Measurements from ENCODE around the gene CCDC68. TPM values are rescaled to one million over a fixed set of nuclear protein-coding genes. Genes with fewer than 3 reads are reported as not detected.

CCDC68 gene
- polyA plus RNA-seq, 4 donors: 3.2 to 12.0 (median 9.2) TPM

Other genes with a start within 250 kb of the CCDC68 start
- 1 to 10 TPM in 3 of 4 donors, under 1 TPM in 1; 0.56 to 6.2 (median 5.6) TPM for gene RAB27B, start 131.0 kb downstream of the CCDC68 start, polyA plus RNA-seq (ENCODE audit: insufficient read length in 4 of 4)

Data from left renal pelvis (tissue), 4 donors.